Right lobe of liver (tissue), 4 donors: Measurements from ENCODE around the gene SVBP.

Source experiments
- POLR2A ChIP-seq: fragments of 450-650 bp; IDR thresholded peaks from one replicate; pipeline ENCODE4 v1.6.1; 2017; ENCODE audit warnings: antibody characterized with exemption, mild to moderate bottlenecking
- TF ChIP-seq, protein P1 (sequence below), 4 donors: fragments of 200-600 bp in 3 of 4; fragments of 450-650 bp in 1 of 4; IDR thresholded peaks; one replicate each; pipeline versions ENCODE4 v1.5.1 to v1.8.0; 2016 to 2022; ENCODE audit warnings: antibody characterized with exemption in 4 of 4, mild to moderate bottlenecking in 2 of 4
- donor health status: DM: no; HTN: no; CAD: no.
- donor health status: DM: no; HTN: no; CAD: no.
- donor health status: DM: no; HTN: yes; CAD: no.

DNA sequence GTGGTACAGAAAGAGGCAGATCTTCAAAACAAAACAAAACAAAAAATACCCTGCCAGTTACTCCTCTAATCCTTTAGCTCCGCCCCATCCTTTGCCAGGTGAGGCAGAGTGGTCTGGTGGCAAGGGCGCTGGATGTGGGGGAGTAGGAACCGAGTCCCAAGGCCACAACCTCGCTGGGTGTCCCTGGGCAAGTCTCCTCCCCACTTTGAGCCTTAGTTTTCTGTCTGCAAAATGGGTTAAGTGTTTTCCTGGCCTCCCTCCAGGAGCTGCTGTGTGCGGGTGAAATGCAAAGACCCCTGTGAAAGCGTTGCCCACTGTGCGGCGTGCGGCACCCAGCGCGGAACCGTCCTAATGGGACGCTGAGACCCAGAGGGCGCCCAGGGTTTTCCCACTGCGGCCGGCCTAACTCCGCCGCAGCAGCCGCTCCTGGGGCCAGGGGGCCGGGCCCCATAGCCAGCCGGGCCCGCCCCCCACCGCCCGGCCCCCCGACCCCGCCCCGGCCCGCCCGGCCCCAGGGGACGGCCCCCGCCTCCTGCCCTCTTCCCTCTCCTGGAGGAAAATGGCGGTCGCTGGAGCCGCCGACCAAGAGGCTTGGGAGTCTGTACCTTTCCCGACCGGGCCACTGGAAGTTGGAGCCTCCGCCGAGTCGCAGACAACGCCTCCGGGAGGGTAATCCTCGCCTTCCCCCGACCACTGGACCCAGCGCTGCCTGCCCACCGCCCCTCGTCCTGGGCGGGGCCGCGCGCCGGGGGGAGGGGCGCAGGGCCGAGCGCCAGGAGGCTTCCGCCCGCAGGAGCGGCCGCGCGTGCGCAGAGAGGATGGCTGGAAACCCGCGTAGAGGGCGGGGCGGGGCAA lies at the start of gene SVBP, which contains the start of gene ERMAP:
- TF ChIP-seq, protein P1, sequence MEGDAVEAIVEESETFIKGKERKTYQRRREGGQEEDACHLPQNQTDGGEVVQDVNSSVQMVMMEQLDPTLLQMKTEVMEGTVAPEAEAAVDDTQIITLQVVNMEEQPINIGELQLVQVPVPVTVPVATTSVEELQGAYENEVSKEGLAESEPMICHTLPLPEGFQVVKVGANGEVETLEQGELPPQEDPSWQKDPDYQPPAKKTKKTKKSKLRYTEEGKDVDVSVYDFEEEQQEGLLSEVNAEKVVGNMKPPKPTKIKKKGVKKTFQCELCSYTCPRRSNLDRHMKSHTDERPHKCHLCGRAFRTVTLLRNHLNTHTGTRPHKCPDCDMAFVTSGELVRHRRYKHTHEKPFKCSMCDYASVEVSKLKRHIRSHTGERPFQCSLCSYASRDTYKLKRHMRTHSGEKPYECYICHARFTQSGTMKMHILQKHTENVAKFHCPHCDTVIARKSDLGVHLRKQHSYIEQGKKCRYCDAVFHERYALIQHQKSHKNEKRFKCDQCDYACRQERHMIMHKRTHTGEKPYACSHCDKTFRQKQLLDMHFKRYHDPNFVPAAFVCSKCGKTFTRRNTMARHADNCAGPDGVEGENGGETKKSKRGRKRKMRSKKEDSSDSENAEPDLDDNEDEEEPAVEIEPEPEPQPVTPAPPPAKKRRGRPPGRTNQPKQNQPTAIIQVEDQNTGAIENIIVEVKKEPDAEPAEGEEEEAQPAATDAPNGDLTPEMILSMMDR (IDR thresholded peaks at IDR 0.05) = no peak
- peak; percentile 54 for TF ChIP-seq POLR2A
